AG09319 (cell line): ENCODE measurements around the gene LINGO1.

ENCODE experiments used
- DNase-seq: peaks from one replicate; pipeline ENCODE4 v3.0.0-alpha.2; 2010; ENCODE audit warnings: low read depth; ENCODE audit errors: extremely low read depth
- CTCF ChIP-seq: IDR thresholded peaks from 2 replicates; pipeline ENCODE4 v1.5.1; 2011; ENCODE audit warnings: low read depth, mild to moderate bottlenecking, inconsistent platforms, low read length, moderate library complexity

Gene LINGO1

DNA sequence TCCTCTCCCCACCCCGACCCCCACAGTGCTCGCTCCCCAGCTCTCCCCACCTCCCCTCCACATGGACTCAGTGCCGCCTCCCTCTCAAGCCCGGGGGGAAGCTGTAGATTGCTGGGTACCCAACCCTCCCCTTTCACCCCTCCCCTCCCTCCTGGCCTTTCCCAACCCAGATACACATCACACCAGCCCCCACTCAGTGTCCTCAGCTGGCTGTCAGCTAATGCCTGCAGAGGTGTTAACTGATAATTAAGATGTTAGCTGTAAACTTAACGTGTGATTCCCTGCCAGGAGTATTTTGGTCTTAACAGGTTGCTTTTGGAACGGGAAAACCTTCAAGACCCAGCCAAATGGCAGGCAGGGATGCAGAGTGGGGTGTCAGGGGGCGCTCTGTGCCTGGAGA, 39.4 kb upstream of the LINGO1 start:
- no peak for TF ChIP-seq CTCF
- no peak for DNase-seq

GRCh38 chr15:77671362-77672056, 38.8 kb upstream of the LINGO1 start:
- DNase-seq = no peak
- TF ChIP-seq CTCF = no peak

DNA sequence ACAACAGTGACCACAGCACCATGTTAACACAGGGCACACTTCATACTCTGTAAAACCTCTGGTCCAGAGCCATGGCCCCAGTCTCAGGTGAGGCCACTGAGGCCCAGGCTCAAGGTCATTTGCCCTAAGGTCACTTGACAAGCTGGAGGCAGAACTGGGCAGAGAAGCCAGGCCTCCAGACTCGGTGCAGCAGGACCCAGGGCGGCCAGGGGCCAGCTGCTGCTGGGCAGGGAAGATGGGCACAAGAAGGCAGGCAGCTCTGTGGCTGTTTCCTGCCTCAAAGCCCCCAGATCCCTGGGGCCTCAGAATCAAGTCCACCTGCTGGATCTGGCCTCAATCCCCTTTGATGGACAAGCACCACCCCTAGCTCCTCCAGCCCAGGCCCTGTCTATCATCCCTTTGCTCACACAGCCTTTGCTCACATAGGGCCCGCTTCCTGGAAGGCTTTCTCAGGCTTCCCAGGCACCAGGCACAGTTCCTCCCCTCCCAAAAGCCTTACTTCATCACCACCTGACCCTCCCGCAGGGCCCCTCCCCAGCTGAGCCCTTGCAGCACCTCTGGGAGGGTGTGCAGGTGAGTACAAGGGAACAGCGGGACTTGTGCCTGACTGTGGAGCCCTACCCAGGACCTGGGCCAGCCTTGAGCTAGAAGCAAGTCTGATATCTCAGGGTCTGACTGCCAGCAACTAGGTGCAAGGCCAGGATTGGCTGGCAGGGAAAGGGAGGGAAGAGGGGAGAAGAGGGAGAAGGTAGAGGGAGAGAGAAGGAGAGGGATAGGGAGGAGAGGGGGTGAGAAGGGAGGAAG, 38.0 kb upstream of the LINGO1 start:
- no peak for DNase-seq
- TF ChIP-seq CTCF = no peak

DNA sequence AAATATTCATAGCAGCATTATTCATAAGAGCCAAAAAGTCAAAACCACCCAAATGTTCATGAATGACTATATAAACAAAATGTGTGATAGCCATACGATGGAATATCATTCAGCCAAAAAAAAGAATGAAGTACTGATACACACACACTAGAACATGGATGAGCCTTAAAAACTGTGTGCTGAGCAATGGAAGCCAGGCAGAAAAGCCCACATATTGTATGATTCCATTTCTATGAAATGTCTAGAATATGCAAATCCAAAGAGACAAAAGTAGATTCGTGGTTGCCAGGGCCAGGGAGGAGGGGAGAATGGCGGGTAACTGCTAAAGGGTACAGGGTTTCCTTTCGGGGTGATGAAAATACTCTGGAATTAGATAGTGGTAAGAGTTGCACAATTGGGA, 37.2 kb upstream of the LINGO1 start:
- TF ChIP-seq CTCF = no peak
- DNase-seq = no peak

DNA sequence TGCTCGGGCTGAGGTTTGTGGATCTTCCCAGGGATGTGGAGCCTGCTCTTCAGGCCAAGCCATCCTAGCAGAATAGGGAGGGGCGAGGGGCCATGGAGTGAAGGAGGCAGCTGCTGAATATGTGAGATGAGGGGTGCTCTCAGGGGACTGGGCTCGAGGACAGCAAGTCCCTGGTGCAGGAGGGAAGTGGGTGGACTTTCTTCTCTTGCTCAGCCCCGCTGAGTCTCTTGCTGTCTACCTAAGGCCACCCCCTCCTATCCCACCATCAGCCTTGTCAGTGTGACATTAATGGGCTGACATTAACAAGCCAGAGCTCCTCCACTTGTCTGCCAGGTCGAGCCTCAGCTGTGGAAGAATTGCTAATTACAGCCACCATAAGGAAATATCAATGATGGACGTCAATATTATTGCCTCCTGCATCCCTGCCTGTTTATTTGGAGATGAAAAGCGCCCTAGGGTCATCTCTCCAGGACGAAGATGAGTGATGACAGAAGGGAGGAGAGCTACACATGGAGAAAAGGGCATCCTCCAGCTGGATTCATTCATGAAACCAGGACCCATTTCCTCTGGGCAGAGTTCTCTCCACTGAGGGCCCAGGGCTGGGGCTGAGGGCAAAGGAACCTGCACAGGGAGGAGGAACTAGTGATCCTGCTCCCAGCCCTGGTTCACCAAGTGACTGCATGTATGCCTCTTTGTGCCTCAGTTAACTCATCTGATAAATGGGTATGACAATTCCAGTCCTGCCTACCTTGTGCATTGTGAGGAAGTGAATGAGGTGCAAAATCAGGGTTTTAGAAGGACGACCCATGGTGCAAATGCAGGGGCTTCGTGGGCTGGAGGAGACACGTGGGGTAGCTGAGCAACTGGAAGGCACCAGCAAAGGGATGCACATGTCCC, 34.9 kb upstream of the LINGO1 start:
- no peak for DNase-seq
- TF ChIP-seq CTCF = no peak

GRCh38 chr15:77666296-77666660, 33.6 kb upstream of the LINGO1 start:
- DNase-seq = no peak
- no peak for TF ChIP-seq CTCF
